Measurements from ENCODE around the gene NACC2.

NACC2 gene

GRCh38 chr9:136022731-136023409 lies 72.2 kb downstream of the NACC2 start:
- no peak overlapping the region for H3K4me3 ChIP-seq (replicated peaks; ENCODE audit: low read depth, low read length)
- no peak for DNase-seq (ENCODE audit: low read depth)
- TF ChIP-seq, protein P1, sequence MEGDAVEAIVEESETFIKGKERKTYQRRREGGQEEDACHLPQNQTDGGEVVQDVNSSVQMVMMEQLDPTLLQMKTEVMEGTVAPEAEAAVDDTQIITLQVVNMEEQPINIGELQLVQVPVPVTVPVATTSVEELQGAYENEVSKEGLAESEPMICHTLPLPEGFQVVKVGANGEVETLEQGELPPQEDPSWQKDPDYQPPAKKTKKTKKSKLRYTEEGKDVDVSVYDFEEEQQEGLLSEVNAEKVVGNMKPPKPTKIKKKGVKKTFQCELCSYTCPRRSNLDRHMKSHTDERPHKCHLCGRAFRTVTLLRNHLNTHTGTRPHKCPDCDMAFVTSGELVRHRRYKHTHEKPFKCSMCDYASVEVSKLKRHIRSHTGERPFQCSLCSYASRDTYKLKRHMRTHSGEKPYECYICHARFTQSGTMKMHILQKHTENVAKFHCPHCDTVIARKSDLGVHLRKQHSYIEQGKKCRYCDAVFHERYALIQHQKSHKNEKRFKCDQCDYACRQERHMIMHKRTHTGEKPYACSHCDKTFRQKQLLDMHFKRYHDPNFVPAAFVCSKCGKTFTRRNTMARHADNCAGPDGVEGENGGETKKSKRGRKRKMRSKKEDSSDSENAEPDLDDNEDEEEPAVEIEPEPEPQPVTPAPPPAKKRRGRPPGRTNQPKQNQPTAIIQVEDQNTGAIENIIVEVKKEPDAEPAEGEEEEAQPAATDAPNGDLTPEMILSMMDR (IDR thresholded peaks at IDR 0.05; ENCODE audit: low read length, missing control alignments), result no peak

GRCh38 chr9:136021872-136022681 lies 73.0 kb downstream of the NACC2 start:
- no peak for DNase-seq (ENCODE audit: low read depth)
- TF ChIP-seq, protein P1 (IDR thresholded peaks at IDR 0.05; ENCODE audit: low read length, missing control alignments), result no peak
- no peak overlapping the region for H3K4me3 ChIP-seq (replicated peaks; ENCODE audit: low read depth, low read length)

GRCh38 chr9:136021171-136021871 lies 73.8 kb downstream of the NACC2 start:
- no peak for DNase-seq (ENCODE audit: low read depth)
- TF ChIP-seq, protein P1 (IDR thresholded peaks at IDR 0.05; ENCODE audit: low read length, missing control alignments), result no peak
- no peak overlapping the region for H3K4me3 ChIP-seq (replicated peaks; ENCODE audit: low read depth, low read length)

DNA sequence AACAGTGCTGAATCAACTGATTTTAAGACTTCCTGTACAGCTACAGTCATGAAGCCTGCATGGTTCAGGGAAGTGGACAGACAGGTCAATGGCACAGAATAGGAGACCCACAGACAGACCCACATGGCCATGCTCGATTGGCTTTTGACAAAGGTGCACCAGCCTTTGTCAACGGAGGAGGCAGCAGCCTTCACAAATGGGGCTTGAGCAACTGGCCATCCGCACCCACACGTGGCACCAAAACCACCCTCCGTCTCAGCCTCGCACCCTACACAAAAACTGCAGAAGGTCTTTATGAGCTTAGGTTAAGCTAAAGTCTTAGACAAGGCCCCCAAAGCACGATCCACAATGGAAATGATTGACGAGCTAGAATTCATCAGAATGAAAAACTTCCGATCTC lies 74.4 kb downstream of the NACC2 start:
- DNase-seq (ENCODE audit: low read depth), result no peak
- H3K4me3 ChIP-seq (replicated peaks; ENCODE audit: low read depth, low read length), result no peak overlapping the region
- TF ChIP-seq, protein P1 (IDR thresholded peaks at IDR 0.05; ENCODE audit: low read length, missing control alignments), result no peak

DNA sequence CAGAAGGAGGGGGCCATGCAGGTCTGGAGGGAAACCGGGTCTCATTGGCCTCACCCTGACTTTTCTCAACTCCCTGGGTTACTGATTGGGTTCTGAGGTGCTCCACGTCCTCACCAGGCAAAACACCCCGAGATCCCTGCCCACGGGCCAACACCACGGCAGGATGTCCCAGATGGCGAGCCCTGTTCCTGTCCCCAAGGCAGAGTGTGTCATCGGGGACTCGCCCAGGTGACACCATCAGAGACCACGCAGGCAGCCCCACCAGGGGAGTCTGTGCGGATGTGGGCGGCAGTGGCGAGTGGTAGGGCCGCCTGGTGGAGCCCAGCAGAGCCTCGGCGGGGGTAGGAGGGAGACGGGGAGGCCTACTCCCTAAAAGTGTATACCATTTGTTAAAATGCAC lies 74.9 kb downstream of the NACC2 start:
- DNase-seq (ENCODE audit: low read depth), result no peak
- TF ChIP-seq, protein P1 (IDR thresholded peaks at IDR 0.05; ENCODE audit: low read length, missing control alignments), result no peak
- no peak overlapping the region for H3K4me3 ChIP-seq (replicated peaks; ENCODE audit: low read depth, low read length)

DNA sequence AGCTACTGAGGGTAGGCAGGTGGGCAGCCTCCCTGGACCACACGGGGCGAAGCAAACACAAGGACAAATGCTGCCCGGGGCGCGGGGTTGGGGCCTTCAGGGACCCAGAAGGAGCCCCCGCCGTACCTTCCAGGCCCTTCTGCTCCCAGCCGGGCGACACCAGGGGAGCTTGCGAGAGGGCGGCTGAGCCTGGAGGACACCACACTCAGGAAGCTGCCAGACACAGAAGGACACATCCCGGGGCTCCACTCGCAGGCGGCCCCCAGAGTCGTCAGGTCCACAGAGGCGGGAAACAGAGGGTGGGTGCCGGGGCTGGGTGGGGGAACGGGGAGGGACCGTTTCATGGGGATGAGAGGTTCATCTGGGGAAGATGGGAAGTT lies 75.4 kb downstream of the NACC2 start:
- DNase-seq (ENCODE audit: low read depth), result no peak
- TF ChIP-seq, protein P1 (IDR thresholded peaks at IDR 0.05; ENCODE audit: low read length, missing control alignments), result no peak

More for the DNA sequence above, 75.4 kb downstream of the NACC2 start:
- no peak overlapping the region for H3K4me3 ChIP-seq (replicated peaks; ENCODE audit: low read depth, low read length)
